NCI-H1105 (cell line): ENCODE results near the gene CBR1.
"Not testable (repeated sequence)": the region's sequence is repeated elsewhere in the genome, so short reads cannot be mapped to it uniquely, and the experiment has no call there.

ENCODE experiments used
- DNase-seq: peaks from one replicate; lab custom pipeline; 2025; lab: John Stamatoyannopoulos, UW

The CBR1 gene

GRCh38 chr21:36079671-36080070 is 9.8 kb downstream of the CBR1 start:
- no peak for DNase-seq

GRCh38 chr21:36080386-36080785 is 10.6 kb downstream of the CBR1 start:
- DNase-seq, result no peak

DNA sequence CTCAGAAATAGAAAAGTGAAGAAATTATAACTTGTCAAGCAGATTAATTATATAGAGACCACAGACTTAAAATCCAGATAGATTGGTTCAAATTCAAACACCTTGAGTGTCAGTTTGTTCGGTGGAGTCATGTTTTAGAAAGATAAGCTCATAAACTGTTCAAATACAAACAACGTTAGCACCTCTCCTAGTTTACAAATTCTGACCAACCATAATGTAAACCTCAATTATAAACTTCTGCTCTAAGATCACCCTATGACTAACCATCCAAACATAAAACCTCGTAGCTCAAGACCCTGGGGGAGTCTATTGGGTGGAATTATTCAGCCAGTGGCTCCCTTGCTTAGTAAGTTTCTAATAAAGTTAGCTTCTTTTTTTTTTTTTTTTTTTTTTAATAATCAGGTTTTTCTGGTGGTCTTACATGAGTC is 12.4 kb downstream of the CBR1 start:
- no peak for DNase-seq

DNA sequence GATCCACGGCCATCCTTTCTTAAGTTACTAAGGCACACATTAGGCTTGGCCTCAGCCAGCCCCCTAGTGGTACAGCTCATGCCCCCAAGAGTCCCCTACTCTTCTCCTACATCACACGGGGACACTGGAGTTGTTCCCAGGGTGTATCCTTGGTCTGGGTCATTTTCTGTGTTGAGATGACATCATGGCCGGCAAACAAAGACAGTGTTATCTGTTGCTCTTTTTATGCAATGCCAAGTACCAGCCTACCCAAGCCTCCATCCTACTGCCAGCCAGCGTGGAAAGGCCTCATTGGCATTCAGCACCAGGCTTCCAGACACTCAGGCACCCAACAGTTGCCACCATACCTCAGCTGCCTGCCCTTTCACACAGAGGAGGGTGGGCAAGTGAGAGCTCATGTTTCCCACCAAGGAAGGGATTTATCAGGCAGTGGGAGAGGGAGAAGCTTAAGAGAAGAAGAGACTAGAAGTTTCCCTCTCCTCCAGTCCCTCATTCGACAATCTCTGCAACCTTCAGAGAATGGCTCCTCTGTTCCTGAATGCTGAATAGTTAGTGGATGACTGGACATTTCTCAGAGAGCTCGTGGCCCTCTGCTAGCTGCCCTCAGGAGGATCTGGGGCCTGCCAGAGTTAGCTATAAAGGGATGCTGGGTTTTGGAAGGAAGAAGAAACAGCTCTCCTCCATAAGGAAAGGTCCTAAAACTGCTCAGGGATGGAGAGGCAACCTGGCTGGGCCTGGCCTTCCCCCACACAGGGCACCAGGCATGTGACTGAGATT is 17.7 kb downstream of the CBR1 start:
- no peak for DNase-seq

GRCh38 chr21:36089946-36090345 is 20.1 kb downstream of the CBR1 start:
- no peak for DNase-seq

- DNase-seq, result no peak
These were observed 22.9 kb downstream of the CBR1 start for GRCh38 chr21:36092681-36093080.

- no peak for DNase-seq
These were observed 23.7 kb downstream of the CBR1 start for GRCh38 chr21:36093512-36093911.

DNA sequence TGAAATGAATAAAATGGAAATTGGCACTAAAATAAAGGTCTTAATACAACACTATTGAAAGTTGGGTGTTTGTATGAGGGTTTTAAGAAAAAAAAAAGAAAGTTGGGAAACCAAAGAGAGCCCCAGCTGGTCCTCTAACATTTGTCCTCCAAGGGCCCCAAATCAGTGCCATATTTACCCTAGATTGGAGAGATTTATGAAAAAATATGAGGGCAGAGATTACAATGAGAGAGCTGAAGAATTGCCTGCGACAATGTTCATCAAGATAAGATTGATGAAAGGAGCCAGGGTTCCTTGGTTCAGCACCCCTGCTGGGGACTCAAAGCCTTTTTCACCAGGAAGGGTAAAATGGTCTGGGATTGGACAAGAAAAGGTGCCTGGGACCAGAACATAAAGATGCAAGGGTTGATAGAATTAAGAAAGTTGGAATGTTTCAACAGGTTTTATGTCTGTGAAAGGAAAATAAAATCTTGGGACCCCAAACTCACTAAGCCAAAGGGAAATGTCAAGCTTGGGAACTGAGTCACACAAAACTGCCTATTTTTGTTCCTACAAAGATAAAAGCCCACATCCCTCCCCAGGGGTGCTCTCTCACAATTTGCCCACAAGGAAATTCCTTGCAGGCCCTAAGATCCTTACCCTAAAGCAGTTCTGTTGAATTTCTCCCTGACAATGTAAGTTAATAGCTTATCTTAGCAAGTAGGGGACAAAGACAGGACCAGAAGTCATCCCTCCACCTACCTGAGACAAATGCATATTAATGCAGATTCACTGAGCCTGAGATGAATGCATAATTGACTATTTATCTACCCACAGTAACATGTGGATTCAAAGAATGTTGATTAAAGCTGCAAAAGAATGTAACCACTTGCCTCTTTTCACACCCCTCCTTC is 26.8 kb downstream of the CBR1 start:
- no peak for DNase-seq

GRCh38 chr21:36097427-36098181 is 27.8 kb downstream of the CBR1 start:
- no peak for DNase-seq

- no peak for DNase-seq
These were observed 28.3 kb downstream of the CBR1 start for GRCh38 chr21:36098182-36098532.

GRCh38 chr21:36099000-36099399 is 29.2 kb downstream of the CBR1 start:
- DNase-seq, result no peak

DNA sequence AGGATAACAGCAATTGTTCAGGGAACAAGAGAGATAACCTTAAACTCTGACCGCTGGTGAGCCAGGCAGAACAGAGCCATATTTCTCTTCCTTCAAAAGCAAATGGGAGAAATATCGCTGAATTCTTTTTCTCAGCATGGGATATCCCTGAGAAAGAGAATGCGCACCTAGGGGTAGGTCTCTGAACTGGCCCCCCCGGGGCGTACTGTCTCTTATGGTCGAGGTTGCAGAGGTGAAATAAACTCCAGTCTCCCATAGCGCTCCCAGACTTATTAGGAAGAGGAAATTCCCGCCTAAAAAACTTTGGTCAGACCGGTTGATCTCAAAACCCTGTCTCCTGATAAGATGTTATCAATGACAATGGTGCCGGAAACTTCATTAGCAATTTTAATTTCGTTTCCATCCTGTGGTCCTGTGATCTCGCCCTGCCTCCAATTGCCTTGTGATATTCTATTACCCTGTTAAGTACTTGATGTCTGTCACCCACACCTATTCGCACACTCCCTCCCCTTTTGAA is 29.9 kb downstream of the CBR1 start:
- not testable (repeated sequence) for DNase-seq

- no peak for DNase-seq
These were observed 31.3 kb downstream of the CBR1 start for GRCh38 chr21:36100971-36101641.

GRCh38 chr21:36103434-36103833 is 33.6 kb downstream of the CBR1 start:
- DNase-seq, result no peak

DNA sequence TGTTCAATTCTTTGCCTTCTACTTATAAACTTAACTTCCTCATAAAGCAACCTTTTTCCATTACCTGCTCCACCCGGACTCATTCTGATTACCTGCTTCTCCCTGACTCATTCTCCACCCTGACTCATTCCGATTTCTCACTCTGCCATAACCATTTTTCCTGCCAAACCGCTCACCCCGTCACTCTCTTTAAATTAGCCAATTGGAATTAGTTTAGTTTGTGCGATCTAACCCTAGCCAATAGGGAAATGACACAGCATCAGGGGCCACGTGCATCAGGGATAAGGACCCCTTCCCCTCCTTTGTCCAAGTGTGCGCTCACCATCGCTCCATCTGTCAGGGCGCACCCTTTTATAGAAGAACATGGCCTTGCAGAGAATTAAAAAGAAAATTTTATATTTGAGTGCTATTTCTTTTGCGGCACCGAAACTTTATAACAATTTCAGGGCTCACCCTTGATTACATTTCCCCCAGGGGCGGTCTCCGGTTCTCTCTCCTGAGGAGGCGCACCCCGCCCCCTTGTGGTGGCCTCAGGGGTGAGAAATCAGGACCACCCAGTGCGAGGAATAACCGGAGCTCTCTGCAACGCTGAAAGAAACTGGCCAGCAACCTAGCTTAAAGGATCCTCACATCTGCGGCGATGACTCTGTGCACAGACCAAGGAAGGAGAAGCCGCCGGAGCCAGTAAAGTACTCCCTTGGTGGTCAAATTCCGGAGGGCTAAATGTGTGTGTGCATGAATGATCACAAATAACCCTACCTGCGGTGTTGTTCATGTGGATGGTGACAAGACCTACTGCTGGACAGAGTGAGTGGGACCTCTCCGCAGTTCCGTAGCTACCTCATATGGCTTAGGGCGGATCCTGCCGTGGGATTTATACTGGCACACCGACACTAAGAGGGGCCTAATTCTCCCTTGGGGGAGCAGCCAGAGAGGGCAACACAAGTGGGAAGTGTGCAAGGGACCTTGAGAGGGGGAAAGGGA is 34.8 kb downstream of the CBR1 start:
- no peak for DNase-seq

GRCh38 chr21:36105327-36105842 is 35.6 kb downstream of the CBR1 start:
- no peak for DNase-seq

GRCh38 chr21:36109868-36110267 is 40.0 kb downstream of the CBR1 start:
- no peak for DNase-seq

- no peak for DNase-seq
These were observed 41.4 kb downstream of the CBR1 start for GRCh38 chr21:36111238-36111637.

DNA sequence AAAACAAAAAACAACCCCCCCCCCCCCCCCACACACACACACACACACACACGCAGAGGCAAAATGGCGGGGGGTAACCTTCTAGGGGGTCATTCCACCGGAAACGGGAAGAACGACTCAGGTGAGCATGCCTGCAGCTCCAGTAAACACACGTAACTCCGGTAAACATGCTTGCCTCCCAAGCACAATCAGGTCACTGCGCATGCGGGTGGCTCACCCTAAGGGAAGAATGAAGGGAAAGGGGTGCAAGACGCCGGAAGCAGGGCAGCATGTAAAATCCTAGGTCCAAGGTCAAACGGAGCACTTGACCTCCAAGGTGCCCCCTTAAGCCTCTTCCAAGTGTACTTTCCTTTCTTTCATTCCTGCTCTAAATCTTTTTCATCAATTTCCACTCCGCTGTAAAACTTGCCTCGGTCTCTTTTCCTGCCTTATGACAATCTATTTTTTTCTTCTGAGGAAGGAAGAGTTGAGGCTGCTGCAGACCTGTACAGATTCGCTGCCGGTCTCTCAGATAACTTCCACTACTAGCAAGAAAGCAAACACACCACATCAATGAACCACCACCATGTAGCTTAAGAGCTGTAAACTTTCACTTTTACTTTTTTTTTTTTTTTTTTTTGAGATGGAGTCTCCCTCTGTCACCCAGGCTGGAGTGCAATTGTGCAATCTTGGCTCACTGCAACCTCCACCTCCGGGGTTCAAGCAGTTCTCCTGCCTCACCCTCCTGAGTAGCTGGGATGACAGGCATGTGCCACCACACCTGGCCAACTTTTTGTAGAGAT is 44.0 kb downstream of the CBR1 start:
- no peak for DNase-seq
